GM10248 (cell line): ENCODE data around the gene FAM53B.
A peak's percentile ranks its signal among the peaks of the same experiment; 100 is the strongest.

ENCODE experiments used
- CTCF ChIA-PET: fragments of 300-600 bp; sonication (Branson Sonifier 250); formaldehyde crosslinking; extraction: SDS; loops from one replicate; lab custom pipeline; 2021; ENCODE audit warnings: antibody characterized with exemption; lab: Yijun Ruan, JAX
- POLR2A ChIA-PET: fragments of 350-650 bp; sonication (Branson Sonifier 250); formaldehyde crosslinking; extraction: SDS; loops from one replicate; lab custom pipeline; 2020; ENCODE audit warnings: antibody characterized with exemption; lab: Yijun Ruan, JAX
- DNase-seq: peaks from one replicate; pipeline ENCODE4 v3.0.0; 2012; ENCODE audit errors: extremely low spot score
- TF ChIP-seq, protein P1 (sequence below): IDR thresholded peaks from 2 replicates; pipeline ENCODE4 v1.5.1; 2012; ENCODE audit warnings: mild to moderate bottlenecking, low read depth; ENCODE audit errors: extremely low read depth, missing control alignments, control extremely low read depth

The FAM53B gene

DNA sequence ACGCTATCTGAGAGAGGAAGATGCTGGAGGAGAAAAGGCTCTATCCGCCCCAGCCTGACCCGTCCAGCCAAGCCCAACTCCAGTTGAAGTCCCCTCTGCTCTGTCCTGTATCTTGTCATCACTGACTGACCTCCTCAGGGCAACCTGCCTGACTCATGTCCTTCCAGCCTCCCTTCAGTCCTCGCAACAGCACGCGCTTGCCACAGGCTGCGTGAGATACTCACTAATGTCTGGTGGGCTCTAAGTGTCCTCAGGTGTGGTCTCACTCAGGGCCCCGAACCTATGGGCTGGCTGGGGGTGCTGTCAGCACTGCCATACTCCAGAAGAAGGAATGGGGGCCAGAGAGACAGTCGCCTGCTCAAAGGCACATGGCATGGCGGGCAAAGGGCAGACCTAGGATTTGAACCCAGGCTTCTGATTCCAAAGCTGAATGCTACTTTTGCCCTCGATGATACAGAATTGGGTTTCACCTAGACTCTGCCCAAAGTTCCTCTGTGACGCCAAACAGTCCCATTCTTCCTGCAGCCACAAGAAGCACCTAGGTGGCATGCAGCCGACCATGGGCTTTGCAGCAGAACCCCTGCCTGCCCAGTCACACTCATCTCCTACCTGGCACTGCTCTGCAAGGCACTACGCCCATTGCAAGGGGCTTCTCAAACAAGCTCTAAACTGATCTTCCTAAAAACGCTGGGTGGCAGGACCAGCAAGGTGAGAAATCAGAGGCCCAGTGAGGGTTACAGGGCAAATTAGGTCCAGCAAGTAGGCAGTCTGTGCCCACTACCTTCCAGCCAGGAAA is 8.5 kb downstream of the FAM53B start:
- ChIA-PET CTCF (interaction anchor here (1.0 to 2.3 kb wide), 4 partner anchors 12 to 205 kb away, joined by 3 to 13 read pairs (median 3); no protein-coding TSS in a partner anchor), POLR2A (no interaction called here)
- TF ChIP-seq, protein P1, sequence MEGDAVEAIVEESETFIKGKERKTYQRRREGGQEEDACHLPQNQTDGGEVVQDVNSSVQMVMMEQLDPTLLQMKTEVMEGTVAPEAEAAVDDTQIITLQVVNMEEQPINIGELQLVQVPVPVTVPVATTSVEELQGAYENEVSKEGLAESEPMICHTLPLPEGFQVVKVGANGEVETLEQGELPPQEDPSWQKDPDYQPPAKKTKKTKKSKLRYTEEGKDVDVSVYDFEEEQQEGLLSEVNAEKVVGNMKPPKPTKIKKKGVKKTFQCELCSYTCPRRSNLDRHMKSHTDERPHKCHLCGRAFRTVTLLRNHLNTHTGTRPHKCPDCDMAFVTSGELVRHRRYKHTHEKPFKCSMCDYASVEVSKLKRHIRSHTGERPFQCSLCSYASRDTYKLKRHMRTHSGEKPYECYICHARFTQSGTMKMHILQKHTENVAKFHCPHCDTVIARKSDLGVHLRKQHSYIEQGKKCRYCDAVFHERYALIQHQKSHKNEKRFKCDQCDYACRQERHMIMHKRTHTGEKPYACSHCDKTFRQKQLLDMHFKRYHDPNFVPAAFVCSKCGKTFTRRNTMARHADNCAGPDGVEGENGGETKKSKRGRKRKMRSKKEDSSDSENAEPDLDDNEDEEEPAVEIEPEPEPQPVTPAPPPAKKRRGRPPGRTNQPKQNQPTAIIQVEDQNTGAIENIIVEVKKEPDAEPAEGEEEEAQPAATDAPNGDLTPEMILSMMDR = no peak
- no peak for DNase-seq

DNA sequence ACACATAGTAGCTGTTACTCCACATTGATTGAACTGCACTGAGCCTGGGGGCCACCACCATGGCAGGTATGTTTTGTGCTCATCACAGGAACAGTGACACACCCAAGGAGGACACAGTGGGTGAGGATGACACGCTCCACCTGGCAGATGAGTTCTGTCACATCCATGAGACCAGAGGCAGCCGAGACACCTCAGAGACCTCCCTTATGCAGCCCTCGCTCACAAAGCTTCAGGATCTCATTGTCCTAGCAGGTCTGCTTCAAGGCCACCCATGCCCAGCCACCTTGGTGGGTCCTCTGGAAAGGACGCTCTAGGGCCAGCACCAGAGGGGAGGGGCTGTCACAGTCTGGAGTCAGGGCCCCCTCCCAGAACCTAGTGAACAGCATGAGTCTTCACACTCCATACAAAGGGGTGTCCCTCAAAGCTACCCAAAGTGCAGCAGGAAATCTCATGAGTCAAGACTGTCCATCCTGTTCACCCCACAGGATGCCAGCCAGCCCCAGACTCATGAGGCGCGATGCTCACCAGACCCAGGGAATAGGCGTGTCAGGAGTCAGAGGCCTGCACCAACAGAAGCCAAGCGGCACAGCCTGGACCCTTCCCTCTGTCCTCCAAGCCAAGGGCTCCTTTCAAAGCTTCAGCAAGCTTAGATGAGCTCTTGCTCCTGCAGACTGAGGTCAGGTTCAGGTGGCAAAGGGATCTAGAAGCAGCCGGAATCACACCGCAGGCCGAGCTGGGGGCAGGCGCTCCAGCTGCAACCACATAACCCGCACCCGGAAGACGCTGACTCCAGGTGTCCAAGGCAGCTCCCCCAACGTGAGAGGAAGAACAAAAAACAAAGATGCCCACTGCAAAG is 9.6 kb downstream of the FAM53B start:
- TF ChIP-seq, protein P1 = no peak
- POLR2A ChIA-PET = no interaction called here
- no peak for DNase-seq
- CTCF ChIA-PET = interaction anchor here (1.1 to 8.5 kb wide), 7 partner anchors 7 to 204 kb away, joined by 3 to 79 read pairs (median 6); no protein-coding TSS in a partner anchor

DNA sequence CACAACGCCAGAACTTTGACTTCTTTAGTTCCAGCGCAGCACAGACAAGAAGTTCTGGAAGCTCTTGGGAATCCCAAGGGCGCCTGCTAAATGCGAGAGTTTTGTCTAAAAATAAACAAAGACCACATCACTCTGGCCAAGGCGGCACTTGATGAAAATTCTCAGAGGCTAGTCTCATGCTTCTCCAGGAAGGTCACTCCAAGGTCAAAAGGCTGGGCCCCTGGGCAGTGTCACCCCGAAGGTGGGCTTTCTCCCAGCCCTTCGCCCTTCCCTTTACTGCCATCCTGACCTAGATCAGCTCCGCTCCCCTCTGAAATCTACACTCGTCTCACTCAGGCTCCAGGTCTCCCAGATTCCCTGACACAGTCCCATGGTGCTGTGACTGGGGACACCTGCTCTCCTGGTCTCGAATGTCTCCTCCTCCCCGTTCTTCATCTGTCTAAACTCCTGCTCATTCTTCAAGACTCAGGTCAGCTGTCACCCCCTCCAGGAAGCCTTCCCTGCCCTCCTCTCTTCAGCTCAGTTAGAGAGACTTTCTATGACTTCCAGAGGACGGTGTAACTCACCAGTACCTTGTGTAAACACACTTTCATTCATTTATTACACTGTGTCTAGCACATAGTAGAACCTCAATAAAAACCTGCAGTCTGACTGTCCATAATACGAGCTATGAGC is 10.5 kb downstream of the FAM53B start:
- TF ChIP-seq, protein P1 = no peak
- ChIA-PET POLR2A (no interaction called here), CTCF (interaction anchor here (1.0 to 8.5 kb wide), 9 partner anchors 7 to 204 kb away, joined by 3 to 79 read pairs (median 4); no protein-coding TSS in a partner anchor)
- no peak for DNase-seq

DNA sequence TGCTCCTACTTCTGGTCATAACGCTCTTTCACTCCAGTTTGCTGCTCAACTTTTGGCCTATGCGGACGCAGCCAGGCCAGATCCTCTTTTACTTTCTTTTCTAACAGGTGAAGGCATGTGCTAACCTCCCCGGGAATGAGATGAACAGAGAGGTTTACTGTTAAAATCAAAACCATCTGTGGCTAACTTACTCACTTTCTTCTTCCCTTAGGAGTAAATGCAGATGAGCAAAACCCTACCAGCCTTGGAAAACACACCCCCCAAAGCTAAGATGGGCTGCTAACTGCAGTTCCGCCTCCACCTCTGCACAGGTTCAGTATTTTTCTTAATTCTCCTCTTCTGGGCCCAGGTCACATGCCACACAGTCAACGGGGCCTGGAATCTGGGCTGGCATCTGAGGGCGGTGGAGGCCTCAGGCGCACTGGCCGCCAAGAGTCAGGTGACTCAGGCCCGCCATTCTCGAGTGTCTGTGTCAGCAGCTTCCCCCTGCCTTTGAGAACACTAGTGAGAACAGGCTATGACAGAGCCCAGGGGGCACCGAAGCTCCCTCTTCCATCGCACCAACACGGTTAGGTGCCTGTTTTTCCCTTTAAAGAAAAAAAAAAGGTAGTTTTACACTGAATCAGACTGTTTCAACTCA is 11.1 kb downstream of the FAM53B start:
- DNase-seq = peak; percentile 63
- POLR2A ChIA-PET = no interaction called here
- TF ChIP-seq, protein P1 = no peak
- CTCF ChIA-PET = interaction anchor here (1.0 to 8.5 kb wide), 9 partner anchors 8 to 203 kb away, joined by 3 to 79 read pairs (median 5); no protein-coding TSS in a partner anchor

DNA sequence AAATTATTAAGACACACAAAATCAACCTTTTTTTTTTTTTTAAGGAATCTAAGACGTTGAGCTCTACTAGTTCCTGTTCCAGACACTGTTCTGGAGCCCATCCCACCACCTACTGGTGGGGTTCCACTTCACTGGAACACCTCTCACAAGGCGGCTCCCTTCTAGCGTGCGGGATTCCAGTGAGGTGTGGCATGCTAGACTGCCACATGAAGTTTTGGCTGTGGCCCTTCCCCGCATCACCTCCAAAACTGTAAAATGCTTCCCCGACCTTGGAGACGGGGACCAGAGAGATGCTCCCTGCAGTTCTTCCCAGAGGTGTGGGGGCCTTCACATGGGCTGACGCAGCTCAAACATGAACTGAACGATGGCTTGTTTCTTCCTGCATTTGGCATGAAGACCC is 12.6 kb downstream of the FAM53B start:
- TF ChIP-seq, protein P1 = no peak
- ChIA-PET POLR2A (no interaction called here), CTCF (interaction anchor here (0.9 to 8.5 kb wide), 6 partner anchors 8 to 51 kb away, joined by 3 to 79 read pairs (median 4); no protein-coding TSS in a partner anchor)
- no peak for DNase-seq
